GM12891 (cell line): Measurements from ENCODE around the gene LGI4.

ENCODE experiments used
- POLR2A ChIP-seq: IDR thresholded peaks from 2 replicates; pipeline ENCODE4 v1.6.1; 2011; ENCODE audit warnings: low read depth, low read length, control low read depth
- POLR2AphosphoS5 ChIP-seq: IDR thresholded peaks from 2 replicates; pipeline ENCODE4 v1.6.1; 2011; ENCODE audit warnings: low read depth, low read length, control low read depth
- POU2F2 ChIP-seq: IDR thresholded peaks from 2 replicates; pipeline ENCODE4 v1.6.1; 2011; ENCODE audit warnings: low read depth, mild to moderate bottlenecking, control low read depth, low read length, moderate library complexity
- SPI1 ChIP-seq: IDR thresholded peaks from 2 replicates; pipeline ENCODE4 v1.6.1; 2011; ENCODE audit warnings: low read depth, low read length, control low read depth
- TAF1 ChIP-seq: IDR thresholded peaks from 2 replicates; pipeline ENCODE4 v1.6.1; 2011; ENCODE audit warnings: low read depth, low read length, control low read depth

- TF ChIP-seq POLR2A, result no peak
- no peak for TF ChIP-seq POLR2AphosphoS5
- TF ChIP-seq TAF1, result no peak
- no peak for TF ChIP-seq SPI1
- no peak for TF ChIP-seq POU2F2
Measured at GRCh38 chr19:35123573-35123972, 11.3 kb downstream of the LGI4 start.
